ENCODE results near the gene FAM171A1. TPM values are rescaled to one million over a fixed set of nuclear protein-coding genes. Genes with fewer than 3 reads are reported as not detected.

The FAM171A1 gene
- total and polyA plus RNA-seq, 2 donors (not counting 1 experiment from before 2014, with no cell fraction given) = 0.09 TPM; not detected in 1

DNA sequence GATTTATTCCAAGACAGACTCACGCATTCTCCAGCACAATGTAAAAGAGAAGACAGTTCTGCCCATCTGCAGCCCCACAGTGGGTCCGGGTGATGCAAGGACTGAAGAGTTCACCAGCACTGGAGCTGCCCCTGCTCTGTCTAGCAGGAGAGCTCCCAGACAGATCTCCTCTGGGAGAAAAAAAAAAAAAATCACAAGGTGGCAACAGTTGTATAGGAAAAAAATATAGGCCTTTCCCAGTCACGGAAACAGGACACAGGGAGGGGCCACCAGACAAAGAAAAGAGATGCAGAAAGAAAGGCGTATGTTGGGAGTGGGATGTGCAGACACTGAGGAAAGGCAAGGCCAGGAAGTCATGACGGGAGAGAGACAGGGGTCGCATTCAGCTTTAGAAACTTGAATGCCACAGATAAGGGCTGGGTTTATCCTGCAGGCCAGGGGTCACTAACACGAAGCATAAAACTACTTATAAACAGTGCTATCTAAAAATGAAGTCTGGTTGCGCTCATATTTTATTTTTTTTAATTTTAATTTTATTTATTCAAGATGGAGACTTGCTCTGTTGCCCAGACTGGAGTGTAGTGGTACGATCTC is 54.1 kb downstream of the FAM171A1 start:
- Mint-ChIP-seq H3K4me3 (no peak overlapping the region), H3K9me3 (ENCODE audit: insufficient read depth) (no peaks in the 10 kb centered on the region), H3K27ac (no peak overlapping the region), H3K4me1 (no peaks in the 10 kb centered on the region), H3K27me3 (peaks cover 20% of the 10 kb centered on the region)
- POLR2A ChIA-PET = no interaction called here
- Histone ChIP-seq H3K79me2 (ENCODE audit: control insufficient read depth, insufficient read depth, low read length) (no peaks in the 10 kb centered on the region), H3K27ac (ENCODE audit: low read length in 2 of 2) (no peak overlapping the region), H3K36me3 (replicated peaks in 1 of 2; ENCODE audit: control extremely low read depth in 1 of 2, control insufficient read depth in 1 of 2, extremely low read depth in 1 of 2, insufficient read depth in 2 of 2, low read length in 1 of 2) (no peaks in the 10 kb centered on the region), H3K4me2 (replicated peaks; ENCODE audit: low read depth, low read length, poor library complexity, severe bottlenecking) (no peak overlapping the region), H2AFZ (ENCODE audit: insufficient read depth, low read depth, low read length, poor library complexity, severe bottlenecking) (no peak overlapping the region), H3K27me3 (replicated peaks in 1 of 4; ENCODE audit: control extremely low read depth in 1 of 4, control insufficient read depth in 3 of 4, insufficient read depth in 4 of 4, low read length in 3 of 4) (peaks cover 0 to 2% (median 0%) of the 10 kb centered on the region in 4 experiments), H3K4me1 (ENCODE audit: control insufficient read depth in 2 of 2, insufficient read depth in 2 of 2, low read length in 2 of 2) (no peaks in the 10 kb centered on the region), H3K9me3 (ENCODE audit: control extremely low read depth in 1 of 3, control insufficient read depth in 2 of 3, insufficient read depth in 1 of 3, low read length in 2 of 3) (no peaks in the 10 kb centered on the region), H3K9ac (ENCODE audit: low read length) (no peak overlapping the region), H3K4me3 (ENCODE audit: control extremely low read depth in 1 of 5, extremely low read depth in 1 of 5, insufficient read depth in 1 of 5, low read depth in 2 of 5, low read length in 4 of 5) (no peak overlapping the region), H4K20me1 (ENCODE audit: control insufficient read depth, insufficient read depth, low read length, poor library complexity, severe bottlenecking) (no peaks in the 10 kb centered on the region)
- WGBS (ENCODE audit: insufficient coverage) = 98% methylated on average over 5 of the region's 9 CpGs
- no peak for DNase-seq
- TF ChIP-seq EZH2 (IDR thresholded peaks at IDR 0.05; ENCODE audit: borderline replicate concordance, insufficient read depth, low read depth, low read length, poor library complexity, severe bottlenecking) = no peak
- TF ChIP-seq, protein P1, sequence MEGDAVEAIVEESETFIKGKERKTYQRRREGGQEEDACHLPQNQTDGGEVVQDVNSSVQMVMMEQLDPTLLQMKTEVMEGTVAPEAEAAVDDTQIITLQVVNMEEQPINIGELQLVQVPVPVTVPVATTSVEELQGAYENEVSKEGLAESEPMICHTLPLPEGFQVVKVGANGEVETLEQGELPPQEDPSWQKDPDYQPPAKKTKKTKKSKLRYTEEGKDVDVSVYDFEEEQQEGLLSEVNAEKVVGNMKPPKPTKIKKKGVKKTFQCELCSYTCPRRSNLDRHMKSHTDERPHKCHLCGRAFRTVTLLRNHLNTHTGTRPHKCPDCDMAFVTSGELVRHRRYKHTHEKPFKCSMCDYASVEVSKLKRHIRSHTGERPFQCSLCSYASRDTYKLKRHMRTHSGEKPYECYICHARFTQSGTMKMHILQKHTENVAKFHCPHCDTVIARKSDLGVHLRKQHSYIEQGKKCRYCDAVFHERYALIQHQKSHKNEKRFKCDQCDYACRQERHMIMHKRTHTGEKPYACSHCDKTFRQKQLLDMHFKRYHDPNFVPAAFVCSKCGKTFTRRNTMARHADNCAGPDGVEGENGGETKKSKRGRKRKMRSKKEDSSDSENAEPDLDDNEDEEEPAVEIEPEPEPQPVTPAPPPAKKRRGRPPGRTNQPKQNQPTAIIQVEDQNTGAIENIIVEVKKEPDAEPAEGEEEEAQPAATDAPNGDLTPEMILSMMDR (IDR thresholded peaks at IDR 0.05) = no peak
- no peak for ATAC-seq (ENCODE audit: low read depth)
- intact Hi-C loops (cut with micrococcal nuclease) = no loop called here
- CTCF ChIA-PET = no interaction called here

DNA sequence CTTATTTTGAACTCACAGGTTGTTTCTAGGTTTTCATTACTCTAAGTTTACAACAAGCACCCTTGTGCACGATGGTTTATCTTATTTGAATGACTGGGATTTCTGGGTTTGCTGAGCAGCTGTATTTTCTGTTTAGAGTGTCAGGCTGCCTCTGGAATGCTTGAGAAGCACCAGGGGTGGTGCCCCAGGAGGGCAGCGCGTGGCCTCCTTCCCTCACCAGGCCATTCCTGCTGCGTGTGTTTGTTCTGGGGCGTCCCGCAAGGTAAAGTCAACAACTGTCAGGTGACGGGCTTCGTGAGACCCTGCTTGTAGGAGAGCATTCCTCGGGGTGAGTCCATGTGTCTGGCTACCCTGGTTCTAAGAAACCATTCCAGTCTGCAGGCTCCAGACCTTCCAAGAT is 54.9 kb downstream of the FAM171A1 start:
- no peak overlapping the region for H3K9ac ChIP-seq (ENCODE audit: low read length)
- H3K4me1 Mint-ChIP-seq = no peaks in the 10 kb centered on the region
- no peak overlapping the region for H3K27ac Mint-ChIP-seq
- ChIA-PET CTCF (no interaction called here), POLR2A (no interaction called here)
- ATAC-seq (ENCODE audit: low read depth) (no peak), DNase-seq (no peak)
- H2AFZ ChIP-seq (ENCODE audit: insufficient read depth, low read depth, low read length, poor library complexity, severe bottlenecking) = no peak overlapping the region
- peaks cover 22% of the 10 kb centered on the region for H3K27me3 Mint-ChIP-seq
- H3K4me1 ChIP-seq (ENCODE audit: control insufficient read depth in 2 of 2, insufficient read depth in 2 of 2, low read length in 2 of 2) = no peaks in the 10 kb centered on the region
- intact Hi-C loops (cut with micrococcal nuclease) = no loop called here
- no peak for TF ChIP-seq EZH2 (IDR thresholded peaks at IDR 0.05; ENCODE audit: borderline replicate concordance, insufficient read depth, low read depth, low read length, poor library complexity, severe bottlenecking)
- TF ChIP-seq, protein P1 (IDR thresholded peaks at IDR 0.05) = no peak
- H3K4me2 ChIP-seq (replicated peaks; ENCODE audit: low read depth, low read length, poor library complexity, severe bottlenecking) = no peak overlapping the region
- peaks cover 0 to 2% (median 0%) of the 10 kb centered on the region in 4 experiments for H3K27me3 ChIP-seq (replicated peaks in 1 of 4; ENCODE audit: control extremely low read depth in 1 of 4, control insufficient read depth in 3 of 4, insufficient read depth in 4 of 4, low read length in 3 of 4)
- H3K9me3 Mint-ChIP-seq (ENCODE audit: insufficient read depth) = no peaks in the 10 kb centered on the region
- no peak overlapping the region for H3K4me3 ChIP-seq (ENCODE audit: control extremely low read depth in 1 of 5, extremely low read depth in 1 of 5, insufficient read depth in 1 of 5, low read depth in 2 of 5, low read length in 4 of 5)
- no peak overlapping the region for H3K4me3 Mint-ChIP-seq
- H3K79me2 ChIP-seq (ENCODE audit: control insufficient read depth, insufficient read depth, low read length) = no peaks in the 10 kb centered on the region
- no peaks in the 10 kb centered on the region for H3K36me3 ChIP-seq (replicated peaks in 1 of 2; ENCODE audit: control extremely low read depth in 1 of 2, control insufficient read depth in 1 of 2, extremely low read depth in 1 of 2, insufficient read depth in 2 of 2, low read length in 1 of 2)
- H3K27ac ChIP-seq (ENCODE audit: low read length in 2 of 2) = no peak overlapping the region
- 98% methylated on average over 8 of the region's 9 CpGs for WGBS (ENCODE audit: insufficient coverage)
- H4K20me1 ChIP-seq (ENCODE audit: control insufficient read depth, insufficient read depth, low read length, poor library complexity, severe bottlenecking) = no peaks in the 10 kb centered on the region
- H3K9me3 ChIP-seq (ENCODE audit: control extremely low read depth in 1 of 3, control insufficient read depth in 2 of 3, insufficient read depth in 1 of 3, low read length in 2 of 3) = no peaks in the 10 kb centered on the region
